WERI-Rb-1 (cell line): ENCODE data around the gene GRK3.

Experiments used
- DNase-seq: peaks from one replicate; pipeline ENCODE4 v3.0.0-alpha.2; 2020
- H3K27ac ChIP-seq: fragments of 250-450 bp; sonication (Bioruptor Pico); 2 replicates; pipeline ENCODE4 v1.5.1; 2020; ENCODE audit warnings: mild to moderate bottlenecking, moderate library complexity
- H3K27me3 ChIP-seq: fragments of 250-450 bp; sonication (Bioruptor Pico); 2 replicates; pipeline ENCODE4 v1.5.1; 2021; ENCODE audit warnings: mild to moderate bottlenecking, low read depth, moderate library complexity; ENCODE audit not compliant: insufficient read depth, severe bottlenecking
- H3K36me3 ChIP-seq: fragments of 250-450 bp; sonication (Bioruptor Pico); 2 replicates; pipeline ENCODE4 v1.5.1; 2020; ENCODE audit warnings: mild to moderate bottlenecking, moderate library complexity
- H3K4me3 ChIP-seq: 2 replicates; pipeline ENCODE4 v1.5.1; 2011; ENCODE audit warnings: low read depth, mild to moderate bottlenecking, control low read depth, low read length
- H3K9me3 ChIP-seq: fragments of 250-450 bp; sonication (Bioruptor Pico); 2 replicates; pipeline ENCODE4 v1.5.1; 2021; ENCODE audit warnings: mild to moderate bottlenecking, moderate library complexity; ENCODE audit not compliant: severe bottlenecking
- CTCF ChIP-seq: IDR thresholded peaks from 2 replicates; pipeline ENCODE4 v1.5.1; 2011; ENCODE audit warnings: low read depth, mild to moderate bottlenecking, control low read depth, inconsistent platforms, low read length

GRK3 gene

GRCh38 chr22:25655371-25655935 is 91.0 kb downstream of the GRK3 start:
- no peak overlapping the region for H3K4me3 ChIP-seq
- H3K27me3 ChIP-seq: no peaks in the 10 kb centered on the region
- no peaks in the 10 kb centered on the region for H3K9me3 ChIP-seq
- DNase-seq: no peak
- H3K36me3 ChIP-seq: no peaks in the 10 kb centered on the region
- no peak for TF ChIP-seq CTCF
- no peak overlapping the region for H3K27ac ChIP-seq

DNA sequence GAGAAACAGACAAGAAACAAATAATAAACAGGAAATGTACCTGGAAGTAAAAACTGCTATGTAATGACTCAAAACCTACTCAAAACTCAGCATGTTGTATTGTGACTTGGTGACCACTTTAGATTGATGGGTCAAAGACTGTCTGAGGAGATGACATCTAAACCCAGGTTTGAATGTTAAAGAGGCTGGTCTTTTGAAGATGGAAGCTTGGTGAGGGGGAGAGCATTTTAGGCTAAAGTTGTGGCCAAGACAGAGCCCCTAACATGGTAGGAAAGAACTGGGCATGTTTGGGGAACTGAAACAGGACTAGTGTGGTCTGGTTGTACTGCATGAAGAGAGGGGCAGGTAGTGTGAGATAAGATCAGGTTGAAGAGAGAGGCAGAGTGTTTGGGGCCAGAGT is 92.2 kb downstream of the GRK3 start:
- H3K4me3 ChIP-seq: no peak overlapping the region
- no peak overlapping the region for H3K27ac ChIP-seq
- no peaks in the 10 kb centered on the region for H3K36me3 ChIP-seq
- no peaks in the 10 kb centered on the region for H3K27me3 ChIP-seq
- H3K9me3 ChIP-seq: no peaks in the 10 kb centered on the region
- DNase-seq: no peak
- no peak for TF ChIP-seq CTCF

DNA sequence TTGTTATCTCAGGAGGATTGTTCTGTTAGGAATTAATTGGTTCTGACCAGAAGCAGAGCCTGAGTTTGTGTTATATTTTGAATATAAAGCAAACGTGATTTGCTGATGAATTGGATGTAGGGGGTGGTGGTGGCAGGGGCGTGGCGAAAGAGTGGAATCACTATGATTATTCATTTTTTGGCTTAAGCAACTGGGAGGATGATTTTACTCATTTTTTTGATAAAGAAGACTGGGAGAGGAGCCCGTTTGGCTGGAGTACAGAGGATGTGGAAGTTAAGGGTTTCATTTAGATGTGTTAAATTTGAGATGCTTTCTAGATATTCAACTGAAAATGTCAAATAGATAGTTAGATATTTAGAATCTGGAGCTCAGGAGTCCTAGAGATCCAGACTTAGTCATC is 94.2 kb downstream of the GRK3 start:
- Histone ChIP-seq H3K27me3 (no peaks in the 10 kb centered on the region), H3K36me3 (no peaks in the 10 kb centered on the region), H3K4me3 (no peak overlapping the region), H3K27ac (no peak overlapping the region), H3K9me3 (no peaks in the 10 kb centered on the region)
- no peak for DNase-seq
- no peak for TF ChIP-seq CTCF

- DNase-seq: no peak
- Histone ChIP-seq H3K27ac (no peak overlapping the region), H3K36me3 (no peaks in the 10 kb centered on the region), H3K27me3 (no peaks in the 10 kb centered on the region), H3K4me3 (no peak overlapping the region), H3K9me3 (no peaks in the 10 kb centered on the region)
- TF ChIP-seq CTCF: no peak
Observed at GRCh38 chr22:25659413-25659812, 94.9 kb downstream of the GRK3 start.

GRCh38 chr22:25660336-25660735 is 95.9 kb downstream of the GRK3 start:
- Histone ChIP-seq H3K27me3 (no peaks in the 10 kb centered on the region), H3K27ac (no peak overlapping the region), H3K4me3 (no peak overlapping the region), H3K36me3 (no peaks in the 10 kb centered on the region), H3K9me3 (no peaks in the 10 kb centered on the region)
- no peak for DNase-seq
- no peak for TF ChIP-seq CTCF

- no peaks in the 10 kb centered on the region for H3K27me3 ChIP-seq
- DNase-seq: no peak
- no peak for TF ChIP-seq CTCF
- no peaks in the 10 kb centered on the region for H3K36me3 ChIP-seq
- no peak overlapping the region for H3K27ac ChIP-seq
- H3K4me3 ChIP-seq: no peak overlapping the region
- no peaks in the 10 kb centered on the region for H3K9me3 ChIP-seq
Observed at GRCh38 chr22:25661073-25661472, 96.6 kb downstream of the GRK3 start.
